HEK293 (cell line): Measurements from ENCODE around the gene GJA3.

Experiments used
- AEBP2 ChIP-seq: fragments of 450-650 bp; formaldehyde crosslinking; IDR thresholded peaks from 2 replicates; pipeline ENCODE4 v1.5.1; 2016; ENCODE audit warnings: missing biosample characterization, missing genetic modification characterization, borderline replicate concordance
- EGR2 ChIP-seq: fragments of 450-650 bp; formaldehyde crosslinking; IDR thresholded peaks from 2 replicates; pipeline ENCODE4 v1.5.1; 2016; ENCODE audit warnings: low read depth, missing biosample characterization, missing genetic modification characterization
- GLIS1 ChIP-seq: fragments of 450-650 bp; formaldehyde crosslinking; IDR thresholded peaks from 2 replicates; pipeline ENCODE4 v1.5.1; 2016; ENCODE audit warnings: missing biosample characterization, missing genetic modification characterization
- KLF7 ChIP-seq: fragments of 450-650 bp; formaldehyde crosslinking; IDR thresholded peaks from 2 replicates; pipeline ENCODE4 v1.5.1; 2016; ENCODE audit warnings: missing biosample characterization, missing genetic modification characterization, borderline replicate concordance
- PBX3 ChIP-seq: sonication (generic); formaldehyde crosslinking; IDR thresholded peaks from 2 replicates; pipeline ENCODE4 v1.8.1; 2022; ENCODE audit warnings: mild to moderate bottlenecking, moderate library complexity, missing genetic modification reagents
- SP7 ChIP-seq: fragments of 450-650 bp; formaldehyde crosslinking; IDR thresholded peaks from 2 replicates; pipeline ENCODE4 v1.5.1; 2016; ENCODE audit warnings: missing biosample characterization, missing genetic modification characterization
- TCF7L2 ChIP-seq: IDR thresholded peaks from 2 replicates; pipeline ENCODE4 v1.6.1; 2011; ENCODE audit warnings: low read depth, mild to moderate bottlenecking, inconsistent platforms, low read length, moderate library complexity, borderline replicate concordance
- ZBTB11 ChIP-seq: fragments of 450-650 bp; formaldehyde crosslinking; conservative IDR thresholded peaks from 2 replicates; pipeline ENCODE4 v1.5.1; 2016; ENCODE audit warnings: low read depth, missing biosample characterization, missing genetic modification characterization
- ZBTB21 ChIP-seq: fragments of 450-650 bp; formaldehyde crosslinking; IDR thresholded peaks from 2 replicates; pipeline ENCODE4 v1.5.1; 2017; ENCODE audit warnings: missing biosample characterization, missing genetic modification characterization
- ZBTB8A ChIP-seq: fragments of 450-650 bp; formaldehyde crosslinking; IDR thresholded peaks from 2 replicates; pipeline ENCODE4 v1.5.1; 2016; ENCODE audit warnings: missing biosample characterization, missing genetic modification characterization
- ZFHX2 ChIP-seq: fragments of 450-650 bp; formaldehyde crosslinking; conservative IDR thresholded peaks from 2 replicates; pipeline ENCODE4 v1.5.1; 2016; ENCODE audit warnings: missing biosample characterization, missing genetic modification characterization
- ZIC2 ChIP-seq: fragments of 450-650 bp; formaldehyde crosslinking; IDR thresholded peaks from 2 replicates; pipeline ENCODE4 v1.5.1; 2016; ENCODE audit warnings: missing biosample characterization, missing genetic modification characterization
- ZNF140 ChIP-seq: fragments of 450-650 bp; formaldehyde crosslinking; IDR thresholded peaks from 2 replicates; pipeline ENCODE4 v1.5.1; 2016; ENCODE audit warnings: missing biosample characterization, missing genetic modification characterization
- ZNF18 ChIP-seq: fragments of 450-650 bp; formaldehyde crosslinking; IDR thresholded peaks from 2 replicates; pipeline ENCODE4 v1.5.1; 2016; ENCODE audit warnings: missing biosample characterization, missing genetic modification characterization
- ZNF2 ChIP-seq: fragments of 450-650 bp; formaldehyde crosslinking; IDR thresholded peaks from 2 replicates; pipeline ENCODE4 v1.5.1; 2016; ENCODE audit warnings: missing biosample characterization, missing genetic modification characterization
- ZNF366 ChIP-seq: fragments of 450-650 bp; formaldehyde crosslinking; conservative IDR thresholded peaks from 2 replicates; pipeline ENCODE4 v1.5.1; 2016; ENCODE audit warnings: missing biosample characterization, missing genetic modification characterization
- ZNF544 ChIP-seq: fragments of 450-650 bp; formaldehyde crosslinking; IDR thresholded peaks from 2 replicates; pipeline ENCODE4 v1.5.0; 2017; ENCODE audit warnings: missing biosample characterization, missing genetic modification characterization
- ZNF600 ChIP-seq: fragments of 450-650 bp; formaldehyde crosslinking; IDR thresholded peaks from 2 replicates; pipeline ENCODE4 v1.5.1; 2016; ENCODE audit warnings: missing biosample characterization, missing genetic modification characterization
- ZNF692 ChIP-seq: fragments of 450-650 bp; formaldehyde crosslinking; IDR thresholded peaks from 2 replicates; pipeline ENCODE4 v1.5.1; 2016; ENCODE audit warnings: missing biosample characterization, missing genetic modification characterization
- ZNF747 ChIP-seq: fragments of 450-650 bp; formaldehyde crosslinking; IDR thresholded peaks from 2 replicates; pipeline ENCODE4 v1.5.1; 2016; ENCODE audit warnings: missing biosample characterization, missing genetic modification characterization
- ZNF837 ChIP-seq: fragments of 450-650 bp; formaldehyde crosslinking; IDR thresholded peaks from 2 replicates; pipeline ENCODE4 v1.5.1; 2016; ENCODE audit warnings: missing biosample characterization, missing genetic modification characterization
- ZSCAN5A ChIP-seq: fragments of 450-650 bp; formaldehyde crosslinking; IDR thresholded peaks from 2 replicates; pipeline ENCODE4 v1.5.1; 2016; ENCODE audit warnings: missing biosample characterization, missing genetic modification characterization
- TF ChIP-seq, protein P1 (sequence below): fragments of 450-650 bp; formaldehyde crosslinking; IDR thresholded peaks from 2 replicates; pipeline ENCODE4 v1.5.1; 2016; ENCODE audit warnings: missing biosample characterization, missing genetic modification characterization

Gene GJA3

DNA sequence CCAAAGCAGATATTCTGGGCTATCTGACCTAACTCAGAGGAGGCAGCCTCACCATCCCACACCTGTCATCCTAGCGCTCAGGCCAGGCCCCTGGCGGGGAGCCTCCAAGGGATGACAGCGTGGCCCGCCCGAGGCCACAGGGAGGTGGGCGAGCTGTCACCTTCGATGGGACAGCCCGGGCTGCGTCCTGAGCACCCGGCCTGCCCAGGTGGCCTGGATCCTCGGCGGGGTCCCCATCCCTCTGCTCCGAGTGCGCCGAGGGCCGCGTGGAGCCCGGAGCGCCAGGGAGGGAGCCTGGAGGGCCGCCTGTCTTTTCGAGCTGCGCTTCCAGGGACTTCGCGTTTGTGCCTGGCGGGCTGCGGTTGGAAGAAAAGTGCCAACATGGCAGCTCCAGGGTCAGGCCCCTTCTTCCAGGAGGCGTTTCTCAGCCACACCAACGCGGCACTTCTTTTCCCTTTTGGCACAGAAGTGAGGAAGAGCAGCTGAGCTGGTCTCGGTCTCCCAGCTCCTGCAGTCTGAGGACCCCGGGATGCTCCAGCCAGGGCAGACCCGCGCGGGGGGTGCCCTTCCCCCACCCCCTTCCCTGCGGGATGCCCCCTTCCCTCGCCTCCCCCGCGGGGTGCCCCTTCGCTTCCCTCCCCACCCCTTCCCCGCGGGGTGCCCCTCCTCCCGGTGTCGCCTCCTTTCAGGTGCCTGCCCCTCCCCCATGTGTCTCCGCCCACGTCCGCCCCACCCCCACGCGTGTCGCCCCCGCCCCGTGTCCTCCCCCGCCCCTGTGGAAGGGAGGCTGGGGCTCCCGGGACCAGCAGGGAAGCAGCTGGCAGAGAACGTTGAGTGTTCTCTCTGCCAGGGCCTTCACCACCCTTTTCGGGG lies 42.3 kb downstream of the GJA3 start (continued):
- TF ChIP-seq PBX3 (CRISPR knock-in tag) (no peak), ZNF544 (tag by site-specific recombination) (no peak), ZNF600 (tag by site-specific recombination) (peak; percentile 32; the same call in 1 of the 2 replicates), SP7 (peak; percentile 61), ZFHX2 (tag by site-specific recombination) (peak; percentile 39), ZIC2 (tag by site-specific recombination) (peak; percentile 68; the same call in 1 of the 2 replicates), ZNF18 (tag by site-specific recombination) (no peak), TCF7L2 (no peak), EGR2 (tag by site-specific recombination) (peak; percentile 21), ZBTB8A (tag by site-specific recombination) (peak; percentile 51), ZNF747 (tag by site-specific recombination) (no peak), ZNF366 (tag by site-specific recombination) (peak; percentile 38), KLF7 (tag by site-specific recombination) (no peak), GLIS1 (tag by site-specific recombination) (peak; percentile 80; the same call in 1 of the 2 replicates), ZNF837 (tag by site-specific recombination) (no peak), AEBP2 (tag by site-specific recombination) (no peak), ZNF140 (no peak), ZBTB11 (tag by site-specific recombination) (no peak), ZNF2 (tag by site-specific recombination) (peak; percentile 37; the same call in 1 of the 2 replicates), ZBTB21 (tag by site-specific recombination) (0 out of 2 replicates have a peak, but pooled peaks have one; percentile 15), ZSCAN5A (tag by site-specific recombination) (no peak), ZNF692 (tag by site-specific recombination) (0 out of 2 replicates have a peak, but pooled peaks have one; percentile 40)
- TF ChIP-seq, protein P1, sequence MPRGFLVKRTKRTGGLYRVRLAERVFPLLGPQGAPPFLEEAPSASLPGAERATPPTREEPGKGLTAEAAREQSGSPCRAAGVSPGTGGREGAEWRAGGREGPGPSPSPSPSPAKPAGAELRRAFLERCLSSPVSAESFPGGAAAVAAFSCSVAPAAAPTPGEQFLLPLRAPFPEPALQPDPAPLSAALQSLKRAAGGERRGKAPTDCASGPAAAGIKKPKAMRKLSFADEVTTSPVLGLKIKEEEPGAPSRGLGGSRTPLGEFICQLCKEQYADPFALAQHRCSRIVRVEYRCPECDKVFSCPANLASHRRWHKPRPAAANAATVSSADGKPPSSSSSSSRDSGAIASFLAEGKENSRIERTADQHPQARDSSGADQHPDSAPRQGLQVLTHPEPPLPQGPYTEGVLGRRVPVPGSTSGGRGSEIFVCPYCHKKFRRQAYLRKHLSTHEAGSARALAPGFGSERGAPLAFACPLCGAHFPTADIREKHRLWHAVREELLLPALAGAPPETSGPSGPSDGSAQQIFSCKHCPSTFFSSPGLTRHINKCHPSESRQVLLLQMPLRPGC (tag by site-specific recombination): no peak
